Measurements from ENCODE around the gene FGD2.

FGD2 gene

GRCh38 chr6:37019065-37019450 lies 13.6 kb downstream of the FGD2 start (continued):
- no peak for TF ChIP-seq ZNF645 (tag by site-specific recombination; IDR thresholded peaks at IDR 0.05)

GRCh38 chr6:37020381-37020780 lies 14.9 kb downstream of the FGD2 start:
- Histone ChIP-seq H3K36me3 (ENCODE audit: control insufficient read depth in 2 of 2, insufficient read depth in 1 of 2, low read length in 2 of 2) (no peaks in the 10 kb centered on the region), H3K9me3 (ENCODE audit: control insufficient read depth, insufficient read depth, low read depth, low read length) (no peaks in the 10 kb centered on the region), H3K4me3 (ENCODE audit: low read depth, low read length) (no peak overlapping the region), H3K27ac (ENCODE audit: extremely low read depth, low read depth, low read length) (no peak overlapping the region), H3K4me1 (ENCODE audit: control insufficient read depth, insufficient read depth, low read length) (peaks cover 3% of the 10 kb centered on the region; the same call in 1 of the 2 replicates)
- ChIA-PET CTCF (interaction anchor here (0.6 to 20.3 kb wide), 15 partner anchors 8 to 686 kb away, joined by 3 to 845 read pairs (median 41); partner anchors contain the start of genes C6orf89, FGD2, MTCH1 and PIM1), POLR2A (interaction anchor here (0.6 to 1.8 kb wide), 2 partner anchors 154 to 190 kb away, joined by 3 to 5 read pairs; no protein-coding TSS in a partner anchor)
- TF ChIP-seq ZNF600 (tag by site-specific recombination; IDR thresholded peaks at IDR 0.05) (0 out of 2 replicates have a peak, but pooled peaks have one; percentile 7), ZEB2 (tag by site-specific recombination; IDR thresholded peaks at IDR 0.05) (no peak), ZNF621 (tag by site-specific recombination; IDR thresholded peaks at IDR 0.05) (no peak), WT1 (tag by site-specific recombination; IDR thresholded peaks at IDR 0.05) (no peak), ZNF302 (tag by site-specific recombination; IDR thresholded peaks at IDR 0.05; ENCODE audit: low read depth) (no peak), IKZF3 (tag by site-specific recombination; IDR thresholded peaks at IDR 0.05) (0 out of 2 replicates have a peak, but pooled peaks have one; percentile 26)

- no peaks in the 10 kb centered on the region for H3K9me3 ChIP-seq (ENCODE audit: control insufficient read depth, insufficient read depth, low read depth, low read length)
- no peaks in the 10 kb centered on the region for H3K36me3 ChIP-seq (ENCODE audit: control insufficient read depth in 2 of 2, insufficient read depth in 1 of 2, low read length in 2 of 2)
- CTCF ChIA-PET, result interaction anchor here (0.6 to 20.3 kb wide), 19 partner anchors 9 to 686 kb away, joined by 3 to 845 read pairs (median 10); partner anchors contain the start of genes C6orf89, MTCH1, PIM1 and PPIL1
- H3K4me3 ChIP-seq (ENCODE audit: low read depth, low read length), result no peak overlapping the region
- H3K4me1 ChIP-seq (ENCODE audit: control insufficient read depth, insufficient read depth, low read length), result peaks cover 3% of the 10 kb centered on the region; the same call in 1 of the 2 replicates
- H3K27ac ChIP-seq (ENCODE audit: extremely low read depth, low read depth, low read length), result no peak overlapping the region
- TF ChIP-seq ZSCAN5A (tag by site-specific recombination; IDR thresholded peaks at IDR 0.05) (0 out of 2 replicates have a peak, but pooled peaks have one; percentile 27), ZNF23 (tag by site-specific recombination; IDR thresholded peaks at IDR 0.05; ENCODE audit: borderline replicate concordance) (peak; percentile 21; the same call in 1 of the 2 replicates), ZSCAN4 (tag by site-specific recombination; IDR thresholded peaks at IDR 0.05) (peak; percentile 100), ZNF843 (tag by site-specific recombination; IDR thresholded peaks at IDR 0.05) (no peak), ZBTB48 (tag by site-specific recombination; IDR thresholded peaks at IDR 0.05) (peak; percentile 27; the same call in 1 of the 2 replicates), ZNF623 (tag by site-specific recombination; IDR thresholded peaks at IDR 0.05) (no peak)
- POLR2A ChIA-PET, result interaction anchor here (0.6 to 1.8 kb wide), 3 partner anchors 151 to 190 kb away, joined by 3 to 6 read pairs (median 5); no protein-coding TSS in a partner anchor
Measured at GRCh38 chr6:37020812-37021211, 15.4 kb downstream of the FGD2 start.

- CTCF ChIA-PET, result interaction anchor here (0.6 to 20.3 kb wide), 20 partner anchors 9 to 294 kb away, joined by 3 to 845 read pairs (median 4); partner anchors contain the start of gene PIM1
- no peaks in the 10 kb centered on the region for H3K36me3 ChIP-seq (ENCODE audit: control insufficient read depth in 2 of 2, insufficient read depth in 1 of 2, low read length in 2 of 2)
- no peak overlapping the region for H3K27ac ChIP-seq (ENCODE audit: extremely low read depth, low read depth, low read length)
- POLR2A ChIA-PET, result interaction anchor here (0.6 to 1.8 kb wide), 3 partner anchors 13 to 189 kb away, joined by 3 to 6 read pairs (median 5); no protein-coding TSS in a partner anchor
- TF ChIP-seq ZNF654 (tag by site-specific recombination; IDR thresholded peaks at IDR 0.05; ENCODE audit: low read depth) (peak; percentile 75), KLF9 (tag by site-specific recombination; IDR thresholded peaks at IDR 0.05; ENCODE audit: low read depth) (no peak), CTCF (tag by site-specific recombination; IDR thresholded peaks at IDR 0.05) (0 out of 2 replicates have a peak, but pooled peaks have one; percentile 11)
- peaks cover 3% of the 10 kb centered on the region; the same call in 1 of the 2 replicates for H3K4me1 ChIP-seq (ENCODE audit: control insufficient read depth, insufficient read depth, low read length)
- H3K9me3 ChIP-seq (ENCODE audit: control insufficient read depth, insufficient read depth, low read depth, low read length), result no peaks in the 10 kb centered on the region
- no peak overlapping the region for H3K4me3 ChIP-seq (ENCODE audit: low read depth, low read length)
Measured at GRCh38 chr6:37021356-37022129, 16.1 kb downstream of the FGD2 start.

Data from HEK293 (cell line).